ENCODE measurements around the gene ALDH1A1.
"Not testable (repeated sequence)": the region's sequence is repeated elsewhere in the genome, so short reads cannot be mapped to it uniquely, and the experiment has no call there.

Gene ALDH1A1

GRCh38 chr9:72943844-72944462 lies 8.9 kb downstream of the ALDH1A1 start:
- no CpG with 5 or more reads among the region's 2 CpGs for WGBS (ENCODE audit: extremely low coverage, insufficient coverage, insufficient read length)
- no peaks in the 10 kb centered on the region for H3K4me1 ChIP-seq (ENCODE audit: control insufficient read depth in 1 of 2, insufficient read depth in 2 of 2, low read length in 2 of 2)
- no peak overlapping the region for H3K9ac ChIP-seq (ENCODE audit: low read length)
- H4K12ac ChIP-seq (ENCODE audit: low read depth, low read length), result no peak overlapping the region
- no peak overlapping the region for H3K4me3 ChIP-seq (ENCODE audit: low read depth, low read length)
- H3K27ac ChIP-seq (ENCODE audit: low read depth, low read length), result no peak overlapping the region
- no peak overlapping the region for H3K4ac ChIP-seq (ENCODE audit: low read depth, low read length)
- no peaks in the 10 kb centered on the region for H3K79me2 ChIP-seq (ENCODE audit: control insufficient read depth, insufficient read depth, low read length, poor library complexity)
- DNase-seq, result no peak
- no peaks in the 10 kb centered on the region for H3K27me3 ChIP-seq (ENCODE audit: insufficient read depth, low read length)
- H3K79me1 ChIP-seq (ENCODE audit: low read length), result no peaks in the 10 kb centered on the region
- no peak overlapping the region for H2AFZ ChIP-seq (ENCODE audit: insufficient read depth, low read length, poor library complexity)
- H3K23ac ChIP-seq (ENCODE audit: low read length), result no peak overlapping the region
- no peak overlapping the region for H3K14ac ChIP-seq (ENCODE audit: low read length)
- no peaks in the 10 kb centered on the region for H3K36me3 ChIP-seq (ENCODE audit: control insufficient read depth in 1 of 2, insufficient read depth in 2 of 2, low read length in 2 of 2)
- H4K91ac ChIP-seq (ENCODE audit: low read depth, low read length), result no peak overlapping the region
- H3K4me2 ChIP-seq (ENCODE audit: low read length), result no peak overlapping the region
- H2BK120ac ChIP-seq (ENCODE audit: insufficient read depth, low read length, poor library complexity), result no peak overlapping the region
- H2BK12ac ChIP-seq (ENCODE audit: low read length), result no peak overlapping the region
- H2BK5ac ChIP-seq (ENCODE audit: low read depth, low read length, poor library complexity), result no peak overlapping the region
- H4K8ac ChIP-seq (ENCODE audit: low read depth, low read length), result no peak overlapping the region
- no peak overlapping the region for H2AK5ac ChIP-seq (ENCODE audit: low read length)
- no peak overlapping the region for H3K18ac ChIP-seq (ENCODE audit: low read length)
- H3K9me3 ChIP-seq (ENCODE audit: insufficient read depth, low read depth, low read length), result no peaks in the 10 kb centered on the region

GRCh38 chr9:72942451-72942850 lies 10.4 kb downstream of the ALDH1A1 start:
- H2AFZ ChIP-seq (ENCODE audit: insufficient read depth, low read length, poor library complexity), result no peak overlapping the region
- no peak for DNase-seq
- H3K36me3 ChIP-seq (ENCODE audit: control insufficient read depth in 1 of 2, insufficient read depth in 2 of 2, low read length in 2 of 2), result no peaks in the 10 kb centered on the region
- H3K79me1 ChIP-seq (ENCODE audit: low read length), result no peaks in the 10 kb centered on the region
- H4K12ac ChIP-seq (ENCODE audit: low read depth, low read length), result no peak overlapping the region
- no peak overlapping the region for H4K91ac ChIP-seq (ENCODE audit: low read depth, low read length)
- no peak overlapping the region for H3K23ac ChIP-seq (ENCODE audit: low read length)
- no peaks in the 10 kb centered on the region for H3K79me2 ChIP-seq (ENCODE audit: control insufficient read depth, insufficient read depth, low read length, poor library complexity)
- H2AK5ac ChIP-seq (ENCODE audit: low read length), result no peak overlapping the region
- no peak overlapping the region for H3K27ac ChIP-seq (ENCODE audit: low read depth, low read length)
- no peaks in the 10 kb centered on the region for H3K9me3 ChIP-seq (ENCODE audit: insufficient read depth, low read depth, low read length)
- H3K4ac ChIP-seq (ENCODE audit: low read depth, low read length), result no peak overlapping the region
- no peak overlapping the region for H3K4me3 ChIP-seq (ENCODE audit: low read depth, low read length)
- no peak overlapping the region for H4K8ac ChIP-seq (ENCODE audit: low read depth, low read length)
- no peak overlapping the region for H3K14ac ChIP-seq (ENCODE audit: low read length)
- no peak overlapping the region for H2BK120ac ChIP-seq (ENCODE audit: insufficient read depth, low read length, poor library complexity)
- H2BK12ac ChIP-seq (ENCODE audit: low read length), result no peak overlapping the region
- no peaks in the 10 kb centered on the region for H3K4me1 ChIP-seq (ENCODE audit: control insufficient read depth in 1 of 2, insufficient read depth in 2 of 2, low read length in 2 of 2)
- H3K27me3 ChIP-seq (ENCODE audit: insufficient read depth, low read length), result no peaks in the 10 kb centered on the region
- whole genome bisulfite sequencing (ENCODE audit: extremely low coverage, insufficient coverage, insufficient read length), result no CpG with 5 or more reads among the region's 2 CpGs
- no peak overlapping the region for H3K9ac ChIP-seq (ENCODE audit: low read length)
- H3K18ac ChIP-seq (ENCODE audit: low read length), result no peak overlapping the region
- H3K4me2 ChIP-seq (ENCODE audit: low read length), result no peak overlapping the region
- no peak overlapping the region for H2BK5ac ChIP-seq (ENCODE audit: low read depth, low read length, poor library complexity)

GRCh38 chr9:72939581-72939980 lies 13.3 kb downstream of the ALDH1A1 start:
- H2BK5ac ChIP-seq (ENCODE audit: low read depth, low read length, poor library complexity); H2AK5ac ChIP-seq (ENCODE audit: low read length); H3K4me3 ChIP-seq (ENCODE audit: low read depth, low read length); H3K4me1 ChIP-seq (ENCODE audit: control insufficient read depth in 1 of 2, insufficient read depth in 2 of 2, low read length in 2 of 2); H3K36me3 ChIP-seq (ENCODE audit: control insufficient read depth in 1 of 2, insufficient read depth in 2 of 2, low read length in 2 of 2); H2BK120ac ChIP-seq (ENCODE audit: insufficient read depth, low read length, poor library complexity); H3K79me1 ChIP-seq (ENCODE audit: low read length); H3K9ac ChIP-seq (ENCODE audit: low read length); H3K9me3 ChIP-seq (ENCODE audit: insufficient read depth, low read depth, low read length); H4K91ac ChIP-seq (ENCODE audit: low read depth, low read length); H4K12ac ChIP-seq (ENCODE audit: low read depth, low read length); H3K23ac ChIP-seq (ENCODE audit: low read length); H3K27ac ChIP-seq (ENCODE audit: low read depth, low read length); H3K79me2 ChIP-seq (ENCODE audit: control insufficient read depth, insufficient read depth, low read length, poor library complexity); H3K27me3 ChIP-seq (ENCODE audit: insufficient read depth, low read length); H2AFZ ChIP-seq (ENCODE audit: insufficient read depth, low read length, poor library complexity); H3K4ac ChIP-seq (ENCODE audit: low read depth, low read length); H2BK12ac ChIP-seq (ENCODE audit: low read length); H4K8ac ChIP-seq (ENCODE audit: low read depth, low read length); H3K4me2 ChIP-seq (ENCODE audit: low read length); DNase-seq; H3K18ac ChIP-seq (ENCODE audit: low read length); H3K14ac ChIP-seq (ENCODE audit: low read length): not testable (repeated sequence)
- no CpG with 5 or more reads among the region's 6 CpGs for WGBS (ENCODE audit: extremely low coverage, insufficient coverage, insufficient read length)

- DNase-seq, result no peak
- Histone ChIP-seq H2BK120ac (ENCODE audit: insufficient read depth, low read length, poor library complexity) (no peak overlapping the region), H3K36me3 (ENCODE audit: control insufficient read depth in 1 of 2, insufficient read depth in 2 of 2, low read length in 2 of 2) (no peaks in the 10 kb centered on the region), H3K14ac (ENCODE audit: low read length) (no peak overlapping the region), H2AK5ac (ENCODE audit: low read length) (no peak overlapping the region), H3K79me1 (ENCODE audit: low read length) (no peaks in the 10 kb centered on the region), H4K91ac (ENCODE audit: low read depth, low read length) (no peak overlapping the region), H3K4me2 (ENCODE audit: low read length) (no peak overlapping the region), H3K79me2 (ENCODE audit: control insufficient read depth, insufficient read depth, low read length, poor library complexity) (no peaks in the 10 kb centered on the region), H3K27ac (ENCODE audit: low read depth, low read length) (no peak overlapping the region), H4K8ac (ENCODE audit: low read depth, low read length) (no peak overlapping the region), H3K9me3 (ENCODE audit: insufficient read depth, low read depth, low read length) (no peaks in the 10 kb centered on the region), H3K9ac (ENCODE audit: low read length) (no peak overlapping the region), H3K4me1 (ENCODE audit: control insufficient read depth in 1 of 2, insufficient read depth in 2 of 2, low read length in 2 of 2) (no peaks in the 10 kb centered on the region), H3K4ac (ENCODE audit: low read depth, low read length) (no peak overlapping the region), H3K27me3 (ENCODE audit: insufficient read depth, low read length) (no peaks in the 10 kb centered on the region), H2BK12ac (ENCODE audit: low read length) (no peak overlapping the region), H3K18ac (ENCODE audit: low read length) (no peak overlapping the region), H2BK5ac (ENCODE audit: low read depth, low read length, poor library complexity) (no peak overlapping the region), H4K12ac (ENCODE audit: low read depth, low read length) (no peak overlapping the region), H3K4me3 (ENCODE audit: low read depth, low read length) (no peak overlapping the region), H3K23ac (ENCODE audit: low read length) (no peak overlapping the region), H2AFZ (ENCODE audit: insufficient read depth, low read length, poor library complexity) (no peak overlapping the region)
- no CpG with 5 or more reads among the region's 4 CpGs for WGBS (ENCODE audit: extremely low coverage, insufficient coverage, insufficient read length)
Observed at GRCh38 chr9:72937545-72937944, 15.3 kb downstream of the ALDH1A1 start.
